Measurements from ENCODE around the gene ZNF526.

ZNF526 gene

GRCh38 chr19:42225718-42226292 is 5.7 kb downstream of the ZNF526 start:
- DNase-seq, result no peak

GRCh38 chr19:42226886-42227285 is 6.8 kb downstream of the ZNF526 start:
- no peak for DNase-seq

- no peak for DNase-seq
These were observed 8.5 kb downstream of the ZNF526 start for GRCh38 chr19:42228641-42229040.

GRCh38 chr19:42229301-42229854 is 9.3 kb downstream of the ZNF526 start:
- no peak for DNase-seq

GRCh38 chr19:42229855-42230351 is 9.8 kb downstream of the ZNF526 start:
- DNase-seq, result no peak

- DNase-seq, result no peak
These were observed 10.5 kb downstream of the ZNF526 start for GRCh38 chr19:42230571-42230970.

GRCh38 chr19:42232435-42232834 is 12.3 kb downstream of the ZNF526 start:
- DNase-seq, result no peak

- no peak for DNase-seq
These were observed 13.0 kb downstream of the ZNF526 start for GRCh38 chr19:42233106-42233505.

- no peak for DNase-seq
These were observed 13.7 kb downstream of the ZNF526 start for GRCh38 chr19:42233678-42234292.

- DNase-seq, result no peak
These were observed 14.3 kb downstream of the ZNF526 start for GRCh38 chr19:42234364-42234763.

- DNase-seq, result no peak
These were observed 15.1 kb downstream of the ZNF526 start for GRCh38 chr19:42235181-42235580.

GRCh38 chr19:42239544-42240220 is 19.6 kb downstream of the ZNF526 start:
- no peak for DNase-seq

GRCh38 chr19:42241279-42241678 is 21.2 kb downstream of the ZNF526 start:
- DNase-seq, result no peak

GRCh38 chr19:42242069-42242511 is 22.0 kb downstream of the ZNF526 start:
- DNase-seq, result no peak

GRCh38 chr19:42242512-42243409 is 22.6 kb downstream of the ZNF526 start, which contains the start of gene GSK3A:
Gene GSK3A, minus strand, starts transcription at chr19:42242602. Its CDS starts 137 bp downstream, at chr19:42242465.
- peak; percentile 97 to 99 (median 99) for DNase-seq

GRCh38 chr19:42244347-42245220 is 24.5 kb downstream of the ZNF526 start:
- DNase-seq, result peak; percentile 80 to 91 (median 90)

GRCh38 chr19:42245231-42245630 is 25.1 kb downstream of the ZNF526 start:
- DNase-seq, result no peak

- DNase-seq, result no peak
These were observed 26.2 kb downstream of the ZNF526 start for GRCh38 chr19:42246143-42246921.

- peak in 1 of 6 experiments; percentile 3 for DNase-seq
These were observed 27.0 kb downstream of the ZNF526 start for GRCh38 chr19:42246922-42247639.

GRCh38 chr19:42247640-42248199 is 27.6 kb downstream of the ZNF526 start:
- no peak for DNase-seq

Measured in stimulated activated naive CD4-positive, alpha-beta T cell (primary cell).